ENCODE results near the gene RNFT2.

Gene RNFT2

GRCh38 chr12:116761499-116761898 is 23.4 kb downstream of the RNFT2 start:
- DNase-seq (ENCODE audit: low read depth): no peak
- no peak overlapping the region for H3K4me3 ChIP-seq (ENCODE audit: low read length)
- no peak for TF ChIP-seq CTCF (conservative IDR thresholded peaks at IDR 0.05; ENCODE audit: low read depth, low read length)

- DNase-seq (ENCODE audit: low read depth): no peak
- no peak overlapping the region for H3K4me3 ChIP-seq (ENCODE audit: low read length)
- TF ChIP-seq CTCF (conservative IDR thresholded peaks at IDR 0.05; ENCODE audit: low read depth, low read length): no peak
Measured at GRCh38 chr12:116765271-116765670, 27.2 kb downstream of the RNFT2 start.

- no peak overlapping the region for H3K4me3 ChIP-seq (ENCODE audit: low read length)
- no peak for DNase-seq (ENCODE audit: low read depth)
- no peak for TF ChIP-seq CTCF (conservative IDR thresholded peaks at IDR 0.05; ENCODE audit: low read depth, low read length)
Measured at GRCh38 chr12:116766285-116766684, 28.2 kb downstream of the RNFT2 start.

- no peak overlapping the region for H3K4me3 ChIP-seq (ENCODE audit: low read length)
- DNase-seq (ENCODE audit: low read depth): no peak
- TF ChIP-seq CTCF (conservative IDR thresholded peaks at IDR 0.05; ENCODE audit: low read depth, low read length): no peak
Measured at GRCh38 chr12:116766746-116767145, 28.6 kb downstream of the RNFT2 start.

GRCh38 chr12:116771651-116772050 is 33.5 kb downstream of the RNFT2 start:
- TF ChIP-seq CTCF (conservative IDR thresholded peaks at IDR 0.05; ENCODE audit: low read depth, low read length): no peak
- no peak for DNase-seq (ENCODE audit: low read depth)
- no peak overlapping the region for H3K4me3 ChIP-seq (ENCODE audit: low read length)

GRCh38 chr12:116773276-116773731 is 35.2 kb downstream of the RNFT2 start:
- no peak for TF ChIP-seq CTCF (conservative IDR thresholded peaks at IDR 0.05; ENCODE audit: low read depth, low read length)
- H3K4me3 ChIP-seq (ENCODE audit: low read length): no peak overlapping the region
- no peak for DNase-seq (ENCODE audit: low read depth)

- TF ChIP-seq CTCF (conservative IDR thresholded peaks at IDR 0.05; ENCODE audit: low read depth, low read length): no peak
- no peak overlapping the region for H3K4me3 ChIP-seq (ENCODE audit: low read length)
- DNase-seq (ENCODE audit: low read depth): no peak
Measured at GRCh38 chr12:116774020-116774419, 35.9 kb downstream of the RNFT2 start.

Data from retinal pigment epithelial cell (primary cell).